Sigmoid colon (tissue), 4 donors: ENCODE data around the gene GRK1.

Experiments used
- CTCF ChIP-seq, 4 experiments: fragments of 450-650 bp in 3 of 4; fragments of 200-600 bp in 1 of 4; IDR thresholded peaks; one replicate each; pipeline ENCODE4 v1.5.1; 2016 to 2019; ENCODE audit warnings: antibody characterized with exemption in 4 of 4, mild to moderate bottlenecking in 3 of 4, moderate library complexity in 2 of 4
- EP300 ChIP-seq, 4 donors: sonication (generic); formaldehyde crosslinking; IDR thresholded peaks; one replicate each; pipeline ENCODE4 v1.6.1; 2017; ENCODE audit warnings: antibody characterized with exemption in 4 of 4
- POLR2AphosphoS5 ChIP-seq, 4 donors: sonication (generic); formaldehyde crosslinking; IDR thresholded peaks; one replicate each; pipeline ENCODE4 v1.6.1; 2017; ENCODE audit warnings: antibody characterized with exemption in 4 of 4

GRCh38 chr13:113746143-113746525 is 79.1 kb downstream of the GRK1 start:
- TF ChIP-seq CTCF (IDR thresholded peaks at IDR 0.05) (no peak), POLR2AphosphoS5 (IDR thresholded peaks at IDR 0.05) (no peak), EP300 (IDR thresholded peaks at IDR 0.05) (no peak)
